ENCODE results near the gene LRIG1. TPM values are rescaled to one million over a fixed set of nuclear protein-coding genes. Genes with fewer than 3 reads are reported as not detected.

The LRIG1 gene
- total and polyA plus RNA-seq, 2 donors (not counting 1 experiment from before 2014, with no cell fraction given), result 27.9 to 104 TPM

- Histone ChIP-seq H3K9ac (ENCODE audit: insufficient read depth, low read length) (no peak overlapping the region), H3K4me1 (ENCODE audit: control insufficient read depth, extremely low read depth, insufficient read depth, low read length) (peaks cover 28% of the 10 kb centered on the region), H3K36me3 (ENCODE audit: control insufficient read depth, insufficient read depth, low read length) (peaks cover 11% of the 10 kb centered on the region), H3K4me2 (ENCODE audit: extremely low read depth, insufficient read depth, low read length) (no peak overlapping the region), H3K9me3 (ENCODE audit: control insufficient read depth, insufficient read depth, low read depth, low read length) (no peaks in the 10 kb centered on the region), H3K4me3 (replicated peaks in 1 of 4; ENCODE audit: control extremely low read depth in 1 of 4, insufficient read depth in 1 of 4, low read depth in 3 of 4, low read length in 4 of 4) (no peak overlapping the region), H3K27me3 (ENCODE audit: control insufficient read depth, insufficient read depth, low read length) (no peaks in the 10 kb centered on the region), H3K27ac (ENCODE audit: insufficient read depth, low read length) (no peak overlapping the region), H2AFZ (ENCODE audit: low read length) (no peak overlapping the region), H3K79me2 (ENCODE audit: control insufficient read depth, insufficient read depth, low read length) (no peaks in the 10 kb centered on the region), H4K20me1 (ENCODE audit: control insufficient read depth, extremely low read depth, insufficient read depth, low read length) (no peaks in the 10 kb centered on the region)
- TF ChIP-seq CTCF (conservative IDR thresholded peaks at IDR 0.05 in 1 of 2, IDR thresholded peaks at IDR 0.05 in 1 of 2; ENCODE audit: low read depth in 1 of 2, low read length in 2 of 2), result no peak
- no peak for TF ChIP-seq EZH2 (IDR thresholded peaks at IDR 0.05; ENCODE audit: low read length, missing control alignments)
- DNase-seq (ENCODE audit: low read depth in 2 of 2), result peak in 1 of 2 donors; percentile 78
These were observed 98.1 kb downstream of the LRIG1 start for GRCh38 chr3:66402596-66403290.

- DNase-seq (ENCODE audit: low read depth in 2 of 2), result no peak
- TF ChIP-seq CTCF (conservative IDR thresholded peaks at IDR 0.05 in 1 of 2, IDR thresholded peaks at IDR 0.05 in 1 of 2; ENCODE audit: low read depth in 1 of 2, low read length in 2 of 2) (no peak), EZH2 (IDR thresholded peaks at IDR 0.05; ENCODE audit: low read length, missing control alignments) (no peak)
- Histone ChIP-seq H3K4me3 (replicated peaks in 1 of 4; ENCODE audit: control extremely low read depth in 1 of 4, insufficient read depth in 1 of 4, low read depth in 3 of 4, low read length in 4 of 4) (no peak overlapping the region), H3K36me3 (ENCODE audit: control insufficient read depth, insufficient read depth, low read length) (peaks cover 13% of the 10 kb centered on the region), H3K4me1 (ENCODE audit: control insufficient read depth, extremely low read depth, insufficient read depth, low read length) (peaks cover 24% of the 10 kb centered on the region), H3K4me2 (ENCODE audit: extremely low read depth, insufficient read depth, low read length) (no peak overlapping the region), H3K9me3 (ENCODE audit: control insufficient read depth, insufficient read depth, low read depth, low read length) (no peaks in the 10 kb centered on the region), H3K27me3 (ENCODE audit: control insufficient read depth, insufficient read depth, low read length) (no peaks in the 10 kb centered on the region), H2AFZ (ENCODE audit: low read length) (no peak overlapping the region), H3K79me2 (ENCODE audit: control insufficient read depth, insufficient read depth, low read length) (no peaks in the 10 kb centered on the region), H4K20me1 (ENCODE audit: control insufficient read depth, extremely low read depth, insufficient read depth, low read length) (no peaks in the 10 kb centered on the region), H3K9ac (ENCODE audit: insufficient read depth, low read length) (no peak overlapping the region), H3K27ac (ENCODE audit: insufficient read depth, low read length) (no peak overlapping the region)
These were observed 98.9 kb downstream of the LRIG1 start for GRCh38 chr3:66401675-66402491.

- Histone ChIP-seq H3K9me3 (ENCODE audit: control insufficient read depth, insufficient read depth, low read depth, low read length) (no peaks in the 10 kb centered on the region), H3K27me3 (ENCODE audit: control insufficient read depth, insufficient read depth, low read length) (no peaks in the 10 kb centered on the region), H3K4me1 (ENCODE audit: control insufficient read depth, extremely low read depth, insufficient read depth, low read length) (peaks cover 20% of the 10 kb centered on the region), H3K79me2 (ENCODE audit: control insufficient read depth, insufficient read depth, low read length) (no peaks in the 10 kb centered on the region), H3K27ac (ENCODE audit: insufficient read depth, low read length) (no peak overlapping the region), H3K4me2 (ENCODE audit: extremely low read depth, insufficient read depth, low read length) (no peak overlapping the region), H3K9ac (ENCODE audit: insufficient read depth, low read length) (no peak overlapping the region), H4K20me1 (ENCODE audit: control insufficient read depth, extremely low read depth, insufficient read depth, low read length) (no peaks in the 10 kb centered on the region), H3K4me3 (replicated peaks in 1 of 4; ENCODE audit: control extremely low read depth in 1 of 4, insufficient read depth in 1 of 4, low read depth in 3 of 4, low read length in 4 of 4) (no peak overlapping the region), H2AFZ (ENCODE audit: low read length) (no peak overlapping the region), H3K36me3 (ENCODE audit: control insufficient read depth, insufficient read depth, low read length) (peaks cover 8% of the 10 kb centered on the region)
- TF ChIP-seq CTCF (conservative IDR thresholded peaks at IDR 0.05 in 1 of 2, IDR thresholded peaks at IDR 0.05 in 1 of 2; ENCODE audit: low read depth in 1 of 2, low read length in 2 of 2), result no peak
- TF ChIP-seq EZH2 (IDR thresholded peaks at IDR 0.05; ENCODE audit: low read length, missing control alignments), result no peak
- DNase-seq (ENCODE audit: low read depth in 2 of 2), result peak; percentile 34 to 76
These were observed 99.7 kb downstream of the LRIG1 start for GRCh38 chr3:66401157-66401550.
